Endothelial cell (in vitro differentiated cells): ENCODE data around the gene RRAS2. TPM values are rescaled to one million over a fixed set of nuclear protein-coding genes. Genes with fewer than 3 reads are reported as not detected.

Experiments used
- DNase-seq: peaks from one replicate; pipeline ENCODE4 v3.0.0; 2021; ENCODE audit warnings: low spot score
- H3K27ac Mint-ChIP-seq: one replicate; pipeline ENCODE4 v1.8.0; 2021; ENCODE audit warnings: mixed read lengths, inconsistent platforms; ENCODE audit not compliant: unreplicated experiment
- H3K27me3 Mint-ChIP-seq: one replicate; pipeline ENCODE4 v1.8.0; 2021; ENCODE audit warnings: mild to moderate bottlenecking, moderate library complexity, mixed read lengths, inconsistent platforms; ENCODE audit not compliant: unreplicated experiment
- H3K36me3 Mint-ChIP-seq: one replicate; pipeline ENCODE4 v1.8.0; 2021; ENCODE audit warnings: mild to moderate bottlenecking, low read depth, mixed read lengths, inconsistent platforms; ENCODE audit not compliant: unreplicated experiment
- H3K4me1 Mint-ChIP-seq: one replicate; pipeline ENCODE4 v1.8.0; 2021; ENCODE audit warnings: mild to moderate bottlenecking, mixed read lengths, inconsistent platforms; ENCODE audit not compliant: unreplicated experiment
- H3K4me3 Mint-ChIP-seq: one replicate; pipeline ENCODE4 v1.8.0; 2021; ENCODE audit warnings: mild to moderate bottlenecking, mixed read lengths, inconsistent platforms; ENCODE audit not compliant: unreplicated experiment
- H3K9me3 Mint-ChIP-seq: one replicate; pipeline ENCODE4 v1.8.0; 2021; ENCODE audit warnings: mixed read lengths, inconsistent platforms; ENCODE audit not compliant: unreplicated experiment
- total RNA-seq: library from RNA; stranded (reverse); fragmentation: NEBNext Ultra II Directional; extraction: Animal tissue kit (Norgen Biotek cat#: 25700); gene quantifications from one replicate; pipeline ENCODE4 v1.2.1, GENCODE V29; 2021; ENCODE audit not compliant: unreplicated experiment
- TF ChIP-seq, protein P1 (sequence below): fragments of 200-600 bp; sonication (generic); IDR thresholded peaks from one replicate; pipeline ENCODE4 v1.5.0; 2021; ENCODE audit warnings: antibody characterized with exemption; ENCODE audit not compliant: unreplicated experiment

Gene RRAS2
- total RNA-seq, 1 donor from 2014 or later: 59.6 TPM

DNA sequence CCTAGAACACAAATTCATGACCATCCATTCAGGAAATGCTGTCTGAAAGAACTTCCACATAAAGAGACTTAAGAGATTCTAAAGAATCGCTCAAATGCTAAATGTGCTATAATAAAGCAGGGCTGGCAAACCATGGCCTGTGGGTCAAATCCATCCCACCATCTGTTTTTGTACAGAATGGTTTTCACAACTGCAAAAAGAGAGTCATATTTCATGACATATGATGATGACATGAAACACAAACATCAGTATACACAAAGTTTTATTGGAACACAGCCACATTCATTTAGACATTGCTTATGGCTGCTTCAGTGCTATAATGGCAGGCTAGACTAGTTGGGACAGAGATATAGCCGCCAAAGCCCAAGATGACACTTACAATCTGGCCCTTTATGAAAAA, 85.1 kb downstream of the RRAS2 start:
- Mint-ChIP-seq H3K9me3 (peaks cover 8% of the 10 kb centered on the region), H3K27me3 (peaks cover 19% of the 10 kb centered on the region), H3K4me1 (peaks cover 29% of the 10 kb centered on the region), H3K27ac (no peak overlapping the region), H3K4me3 (no peak overlapping the region), H3K36me3 (peaks cover 31% of the 10 kb centered on the region)
- no peak for DNase-seq
- TF ChIP-seq, protein P1, sequence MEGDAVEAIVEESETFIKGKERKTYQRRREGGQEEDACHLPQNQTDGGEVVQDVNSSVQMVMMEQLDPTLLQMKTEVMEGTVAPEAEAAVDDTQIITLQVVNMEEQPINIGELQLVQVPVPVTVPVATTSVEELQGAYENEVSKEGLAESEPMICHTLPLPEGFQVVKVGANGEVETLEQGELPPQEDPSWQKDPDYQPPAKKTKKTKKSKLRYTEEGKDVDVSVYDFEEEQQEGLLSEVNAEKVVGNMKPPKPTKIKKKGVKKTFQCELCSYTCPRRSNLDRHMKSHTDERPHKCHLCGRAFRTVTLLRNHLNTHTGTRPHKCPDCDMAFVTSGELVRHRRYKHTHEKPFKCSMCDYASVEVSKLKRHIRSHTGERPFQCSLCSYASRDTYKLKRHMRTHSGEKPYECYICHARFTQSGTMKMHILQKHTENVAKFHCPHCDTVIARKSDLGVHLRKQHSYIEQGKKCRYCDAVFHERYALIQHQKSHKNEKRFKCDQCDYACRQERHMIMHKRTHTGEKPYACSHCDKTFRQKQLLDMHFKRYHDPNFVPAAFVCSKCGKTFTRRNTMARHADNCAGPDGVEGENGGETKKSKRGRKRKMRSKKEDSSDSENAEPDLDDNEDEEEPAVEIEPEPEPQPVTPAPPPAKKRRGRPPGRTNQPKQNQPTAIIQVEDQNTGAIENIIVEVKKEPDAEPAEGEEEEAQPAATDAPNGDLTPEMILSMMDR: no peak

DNA sequence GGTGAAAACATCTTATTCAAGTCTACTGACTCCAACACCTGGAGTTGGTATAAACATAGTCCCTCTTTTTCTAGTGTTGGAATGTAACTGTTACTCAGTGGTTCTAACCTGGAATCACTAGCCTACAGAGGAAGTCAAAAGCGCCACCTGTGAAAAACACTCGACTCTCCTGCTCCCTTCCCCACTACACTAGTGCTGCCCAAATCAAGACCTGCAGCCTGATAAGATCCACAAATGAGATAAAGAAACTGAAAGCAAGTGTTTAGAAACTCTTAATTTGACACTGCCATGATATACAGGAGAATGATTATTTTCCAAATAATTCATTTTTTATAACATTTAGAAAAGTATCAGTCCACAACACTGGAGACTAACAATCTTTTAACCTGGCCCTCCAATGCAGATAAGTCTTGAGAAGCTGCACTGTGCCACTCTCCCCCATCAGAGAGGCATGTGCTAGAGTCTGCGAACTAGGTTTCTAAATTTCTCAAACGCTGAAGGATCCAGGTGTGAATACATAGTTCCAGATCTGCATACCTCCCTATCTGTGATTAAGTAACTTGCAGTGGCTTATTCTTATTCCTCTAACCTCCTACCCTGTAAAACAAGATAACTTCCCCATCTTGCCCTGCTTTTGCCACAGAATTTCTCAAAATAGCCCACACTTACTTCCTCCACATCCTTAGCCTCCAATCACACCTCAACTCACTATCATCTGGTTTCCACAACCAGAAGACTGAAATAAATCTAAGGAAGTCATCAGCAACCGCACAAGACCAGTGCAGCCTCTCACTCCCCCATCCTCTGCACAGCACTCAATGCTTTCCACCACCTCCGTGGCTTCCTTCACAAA, 88.1 kb downstream of the RRAS2 start:
- Mint-ChIP-seq H3K4me1 (peaks cover 26% of the 10 kb centered on the region), H3K27ac (no peak overlapping the region), H3K27me3 (peaks cover 11% of the 10 kb centered on the region), H3K4me3 (no peak overlapping the region), H3K36me3 (peaks cover 26% of the 10 kb centered on the region), H3K9me3 (peaks cover 4% of the 10 kb centered on the region)
- no peak for DNase-seq
- TF ChIP-seq, protein P1: no peak

DNA sequence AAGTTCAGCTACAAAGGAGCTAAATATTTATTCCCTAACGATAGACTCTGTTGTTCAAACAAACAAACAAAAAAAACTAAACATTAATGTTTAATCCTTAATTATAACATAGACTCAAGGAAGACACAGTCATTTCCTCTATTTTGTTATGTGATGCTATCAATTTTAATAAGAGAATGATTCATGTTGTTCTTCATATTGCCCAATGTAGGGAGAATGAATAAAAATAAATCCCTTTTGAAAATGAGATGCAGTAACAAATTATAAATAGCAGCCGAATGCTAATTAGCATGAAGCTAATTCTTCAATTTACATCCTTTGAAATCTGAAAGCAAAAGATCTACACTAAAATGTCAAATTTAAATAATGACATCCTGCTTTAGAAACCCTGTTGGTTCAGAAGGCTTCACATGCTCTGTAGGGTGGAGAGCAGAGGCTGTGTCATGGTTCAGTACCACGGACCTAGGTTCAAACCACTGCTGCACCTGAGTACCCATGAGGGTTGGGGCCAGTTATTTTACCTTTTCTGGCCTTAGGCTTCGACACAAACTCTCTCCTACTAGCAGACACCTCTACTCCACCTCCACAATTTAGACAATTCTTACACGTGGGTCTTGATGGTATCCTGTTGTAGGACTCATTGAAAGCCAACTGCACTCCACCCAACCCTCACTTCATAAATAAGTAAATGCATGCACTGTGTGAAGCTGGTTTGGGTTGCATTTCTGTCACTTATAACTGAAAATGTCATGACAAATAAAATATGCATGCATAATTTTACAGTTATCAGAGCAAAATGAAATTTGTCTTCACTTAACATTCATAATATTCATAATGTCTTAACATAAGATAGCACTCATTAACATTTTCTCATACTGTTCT, 89.0 kb downstream of the RRAS2 start:
- Mint-ChIP-seq H3K27me3 (peaks cover 6% of the 10 kb centered on the region), H3K36me3 (peaks cover 30% of the 10 kb centered on the region)

DNA sequence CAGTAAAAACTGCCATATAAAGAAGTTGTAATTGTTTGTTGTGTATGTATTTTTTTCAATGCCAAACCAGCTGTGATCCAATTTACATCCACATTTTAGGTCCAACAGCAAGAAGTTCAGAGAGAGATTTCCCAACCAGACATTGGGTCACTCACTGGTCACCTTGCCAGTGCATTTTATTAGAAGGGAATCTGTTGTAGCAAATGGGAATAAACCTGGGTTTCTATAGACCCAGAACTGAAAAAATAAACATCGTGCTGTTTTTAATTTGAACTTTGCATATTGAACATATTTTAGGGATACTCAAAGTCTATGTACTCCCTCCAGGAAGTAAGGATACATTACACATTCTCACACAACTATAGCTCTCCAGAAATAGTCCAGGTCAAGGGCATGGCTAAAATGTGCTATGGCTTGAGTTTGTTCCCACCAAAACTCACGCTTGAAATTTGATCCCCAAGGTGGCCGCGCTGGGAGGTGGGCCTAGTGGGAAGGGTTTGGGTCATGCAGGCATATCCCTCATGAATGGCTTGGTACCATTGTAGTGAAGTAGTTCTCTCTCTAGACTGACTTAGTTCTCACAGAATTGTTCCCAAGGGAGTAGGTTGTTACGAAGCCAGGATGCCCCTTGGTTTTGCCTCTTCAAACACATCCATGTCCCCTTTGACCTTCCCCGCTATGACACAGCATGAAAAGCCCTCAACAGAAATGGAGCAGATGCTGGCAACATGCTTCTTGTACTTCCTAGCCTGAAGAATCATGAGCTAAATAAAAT, 90.9 kb downstream of the RRAS2 start:
- H3K4me3 Mint-ChIP-seq: no peak overlapping the region
- no peaks in the 10 kb centered on the region for H3K9me3 Mint-ChIP-seq
- DNase-seq: no peak
- TF ChIP-seq, protein P1: no peak
- peaks cover 13% of the 10 kb centered on the region for H3K4me1 Mint-ChIP-seq
- H3K27ac Mint-ChIP-seq: peak overlapping the region; percentile 27
- H3K36me3 Mint-ChIP-seq: peaks cover 41% of the 10 kb centered on the region
- H3K27me3 Mint-ChIP-seq: peaks cover 3% of the 10 kb centered on the region

More for the DNA sequence above, 89.0 kb downstream of the RRAS2 start:
- DNase-seq: no peak
- no peak overlapping the region for H3K4me3 Mint-ChIP-seq
- H3K9me3 Mint-ChIP-seq: no peaks in the 10 kb centered on the region
- peaks cover 22% of the 10 kb centered on the region for H3K4me1 Mint-ChIP-seq
- H3K27ac Mint-ChIP-seq: no peak overlapping the region
- TF ChIP-seq, protein P1: no peak
